ENCODE data around the gene GAL3ST1.

GRCh38 chr22:30559889-30560288, 14.6 kb downstream of the GAL3ST1 start:
- TF ChIP-seq, protein P1, sequence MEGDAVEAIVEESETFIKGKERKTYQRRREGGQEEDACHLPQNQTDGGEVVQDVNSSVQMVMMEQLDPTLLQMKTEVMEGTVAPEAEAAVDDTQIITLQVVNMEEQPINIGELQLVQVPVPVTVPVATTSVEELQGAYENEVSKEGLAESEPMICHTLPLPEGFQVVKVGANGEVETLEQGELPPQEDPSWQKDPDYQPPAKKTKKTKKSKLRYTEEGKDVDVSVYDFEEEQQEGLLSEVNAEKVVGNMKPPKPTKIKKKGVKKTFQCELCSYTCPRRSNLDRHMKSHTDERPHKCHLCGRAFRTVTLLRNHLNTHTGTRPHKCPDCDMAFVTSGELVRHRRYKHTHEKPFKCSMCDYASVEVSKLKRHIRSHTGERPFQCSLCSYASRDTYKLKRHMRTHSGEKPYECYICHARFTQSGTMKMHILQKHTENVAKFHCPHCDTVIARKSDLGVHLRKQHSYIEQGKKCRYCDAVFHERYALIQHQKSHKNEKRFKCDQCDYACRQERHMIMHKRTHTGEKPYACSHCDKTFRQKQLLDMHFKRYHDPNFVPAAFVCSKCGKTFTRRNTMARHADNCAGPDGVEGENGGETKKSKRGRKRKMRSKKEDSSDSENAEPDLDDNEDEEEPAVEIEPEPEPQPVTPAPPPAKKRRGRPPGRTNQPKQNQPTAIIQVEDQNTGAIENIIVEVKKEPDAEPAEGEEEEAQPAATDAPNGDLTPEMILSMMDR (IDR thresholded peaks at IDR 0.05; ENCODE audit: low read depth, low read length, missing input control), result no peak
- TF ChIP-seq GABPA (IDR thresholded peaks at IDR 0.05 in 1 of 2, conservative IDR thresholded peaks at IDR 0.05 in 1 of 2) (no peak), TAF1 (conservative IDR thresholded peaks at IDR 0.05) (no peak), YY1 (IDR thresholded peaks at IDR 0.05) (no peak), MAX (IDR thresholded peaks at IDR 0.05) (no peak), RAD21 (IDR thresholded peaks at IDR 0.05) (no peak), JUND (IDR thresholded peaks at IDR 0.05) (no peak)
- TF ChIP-seq, protein P2, sequence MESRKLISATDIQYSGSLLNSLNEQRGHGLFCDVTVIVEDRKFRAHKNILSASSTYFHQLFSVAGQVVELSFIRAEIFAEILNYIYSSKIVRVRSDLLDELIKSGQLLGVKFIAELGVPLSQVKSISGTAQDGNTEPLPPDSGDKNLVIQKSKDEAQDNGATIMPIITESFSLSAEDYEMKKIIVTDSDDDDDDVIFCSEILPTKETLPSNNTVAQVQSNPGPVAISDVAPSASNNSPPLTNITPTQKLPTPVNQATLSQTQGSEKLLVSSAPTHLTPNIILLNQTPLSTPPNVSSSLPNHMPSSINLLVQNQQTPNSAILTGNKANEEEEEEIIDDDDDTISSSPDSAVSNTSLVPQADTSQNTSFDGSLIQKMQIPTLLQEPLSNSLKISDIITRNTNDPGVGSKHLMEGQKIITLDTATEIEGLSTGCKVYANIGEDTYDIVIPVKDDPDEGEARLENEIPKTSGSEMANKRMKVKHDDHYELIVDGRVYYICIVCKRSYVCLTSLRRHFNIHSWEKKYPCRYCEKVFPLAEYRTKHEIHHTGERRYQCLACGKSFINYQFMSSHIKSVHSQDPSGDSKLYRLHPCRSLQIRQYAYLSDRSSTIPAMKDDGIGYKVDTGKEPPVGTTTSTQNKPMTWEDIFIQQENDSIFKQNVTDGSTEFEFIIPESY (IDR thresholded peaks at IDR 0.05), result no peak

Data from liver (tissue), 3 donors.